ENCODE measurements around the gene RNF227.

GRCh38 chr17:7959503-7960253, 43.6 kb upstream of the RNF227 start:
- TF ChIP-seq CTCF (IDR thresholded peaks at IDR 0.05), result no peak
- TF ChIP-seq POLR2A (IDR thresholded peaks at IDR 0.05), result no peak

All from sigmoid colon (tissue), 3 donors.